Measurements from ENCODE around the gene SLC30A1.

The SLC30A1 gene

DNA sequence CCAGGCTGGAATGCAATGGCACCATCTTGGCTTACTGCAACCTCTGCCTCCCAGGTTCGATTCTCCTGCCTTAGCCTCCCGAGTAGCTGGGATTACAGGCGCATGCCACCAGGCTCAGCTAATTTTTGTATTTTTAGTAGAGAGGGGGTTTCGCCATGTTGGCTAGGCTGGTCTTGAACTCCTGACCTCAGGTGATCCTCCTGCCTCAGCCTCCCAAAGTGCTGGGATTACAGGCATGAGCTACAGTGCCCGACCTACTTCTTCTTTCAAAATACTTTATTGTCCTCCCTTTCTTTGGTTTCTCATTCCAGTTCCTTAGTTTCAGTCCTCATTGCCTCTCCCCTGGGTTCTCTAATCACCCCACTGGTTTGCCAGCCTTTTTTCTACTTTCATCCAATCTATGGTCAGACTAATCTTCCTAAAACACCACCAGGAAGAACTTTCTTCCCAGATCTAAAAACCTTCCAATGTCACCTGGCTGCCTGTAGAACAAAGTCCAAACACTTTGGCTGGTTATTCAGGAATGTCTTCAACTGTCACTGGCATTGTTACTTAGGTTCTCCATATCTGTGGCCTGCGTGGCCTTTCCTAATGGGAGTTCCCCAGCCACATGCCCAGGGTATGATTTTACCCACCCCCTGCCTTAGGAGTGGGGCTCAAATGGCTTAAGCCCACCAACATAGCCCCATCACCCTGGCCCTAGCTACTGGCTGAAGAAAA, 29.0 kb upstream of the SLC30A1 start:
- DNase-seq, result no peak

DNA sequence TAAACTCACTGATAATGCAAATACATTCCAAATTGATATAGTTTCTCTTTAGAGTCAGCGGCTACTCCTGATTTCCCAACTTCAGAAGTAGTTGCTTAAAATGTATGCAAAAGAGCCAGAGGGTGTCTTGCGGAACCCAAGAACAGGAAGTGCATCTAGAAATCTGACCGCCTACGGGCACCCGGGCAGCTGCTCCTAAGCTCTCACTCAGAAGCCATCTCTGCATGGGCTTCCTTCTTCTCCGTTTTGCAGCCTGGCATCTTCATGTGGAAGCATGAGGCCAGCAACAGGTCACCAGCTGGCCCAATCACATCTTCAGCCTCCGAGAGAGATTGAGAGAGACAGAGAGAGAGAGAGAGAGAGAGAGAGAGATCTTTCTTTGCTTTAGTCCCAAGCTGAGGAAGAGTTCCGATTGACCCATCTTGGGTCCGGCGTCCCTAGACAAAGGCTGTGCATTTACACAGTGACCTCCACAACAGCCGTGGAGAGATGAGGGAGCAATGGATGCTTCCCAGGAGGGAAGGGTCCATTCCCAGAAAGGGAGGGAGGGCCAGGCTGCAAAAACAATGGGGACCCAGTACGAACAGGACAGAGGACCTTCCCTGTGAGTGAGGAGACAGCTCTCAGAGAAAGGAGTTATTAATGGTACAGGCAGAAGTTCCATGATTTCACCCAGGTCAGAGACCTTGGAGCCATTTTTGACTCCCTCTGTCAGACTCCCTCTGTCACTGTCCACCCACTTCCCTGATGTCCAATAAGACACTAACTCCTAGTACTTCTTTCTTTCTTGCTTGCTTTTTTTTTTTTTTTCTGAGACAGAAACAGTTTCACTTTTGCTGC, 28.2 kb upstream of the SLC30A1 start:
- DNase-seq, result peak; percentile 16 to 74

DNA sequence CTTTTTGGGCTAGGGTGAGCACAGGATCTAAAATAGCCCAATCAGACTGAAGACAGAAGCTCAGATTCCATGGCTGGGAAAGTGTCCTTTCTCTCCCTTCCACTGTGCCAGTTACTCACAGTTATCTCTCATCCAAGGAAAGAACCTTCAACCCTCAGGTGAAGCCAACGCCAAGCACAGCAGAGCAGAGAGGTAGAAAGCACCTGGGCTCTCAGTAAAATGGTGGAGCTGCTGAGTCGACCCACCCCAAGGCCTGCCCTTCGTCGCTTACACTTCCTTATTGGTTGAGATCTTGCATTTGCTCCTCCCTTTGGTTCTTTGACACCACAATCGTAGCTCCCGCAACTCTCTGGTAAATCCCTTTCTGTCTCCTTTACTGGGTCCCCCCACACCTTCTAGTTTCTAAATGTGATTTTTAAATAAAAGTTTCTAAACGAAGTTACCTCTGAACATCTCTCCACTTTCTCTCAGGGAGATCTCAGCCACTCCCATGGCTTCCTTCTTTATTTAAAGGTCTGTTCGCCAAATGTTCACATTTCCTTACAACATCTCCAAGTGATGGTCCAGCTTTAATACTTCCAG, 27.5 kb upstream of the SLC30A1 start:
- DNase-seq, result peak; percentile 20 to 34

DNA sequence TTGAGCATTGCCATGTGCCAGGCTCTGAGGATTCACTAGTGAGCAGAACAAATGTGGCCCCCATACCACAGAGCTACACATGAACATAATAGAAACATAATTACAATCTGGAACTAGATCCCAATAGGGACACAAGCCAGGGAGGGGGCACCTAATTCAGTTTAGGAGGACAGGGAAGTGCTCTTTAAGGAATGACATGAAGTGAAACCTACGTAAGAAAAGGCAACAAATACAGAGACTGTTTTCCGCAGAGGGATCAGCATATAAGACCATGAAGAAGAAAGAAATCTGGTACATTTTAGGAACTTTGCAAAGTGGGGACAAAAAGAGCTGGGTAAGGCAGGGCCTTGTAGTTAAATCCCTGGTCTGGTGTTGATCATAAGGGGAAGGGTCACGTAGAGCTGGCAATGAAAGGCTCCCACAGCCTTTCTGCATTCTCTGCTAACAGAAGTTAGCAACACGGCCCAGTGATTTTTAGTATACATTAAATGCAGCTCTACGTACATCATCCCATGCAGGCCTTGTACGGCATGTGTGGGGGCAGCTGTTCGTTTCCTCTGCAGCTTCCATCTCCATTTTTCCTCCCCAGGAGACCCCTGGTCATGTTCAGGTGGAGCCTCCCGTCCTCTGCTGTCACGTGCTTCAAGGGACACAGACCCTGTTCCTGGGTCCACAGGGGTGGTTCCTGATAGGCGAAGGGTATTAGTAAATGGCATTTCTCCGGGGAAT, 26.8 kb upstream of the SLC30A1 start:
- DNase-seq, result no peak

DNA sequence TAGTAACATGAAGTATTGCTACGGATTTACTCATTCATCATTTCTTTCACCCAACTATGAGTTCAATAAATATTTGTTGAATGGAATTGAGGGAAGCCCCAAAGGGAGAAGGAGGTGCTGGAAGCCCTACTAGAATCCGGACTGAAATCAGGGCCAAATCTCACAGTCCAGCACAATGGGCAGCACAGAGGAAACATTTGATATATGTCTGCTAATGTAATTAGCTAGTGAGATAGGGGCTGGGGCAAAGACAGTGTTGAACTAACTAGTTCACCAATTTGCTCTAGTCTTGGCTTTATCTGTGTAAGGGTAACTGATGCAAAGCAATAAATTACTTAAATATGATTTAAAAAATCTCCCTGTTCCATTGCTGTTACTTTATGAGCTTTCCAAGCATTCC, 26.1 kb upstream of the SLC30A1 start:
- no peak for DNase-seq

DNA sequence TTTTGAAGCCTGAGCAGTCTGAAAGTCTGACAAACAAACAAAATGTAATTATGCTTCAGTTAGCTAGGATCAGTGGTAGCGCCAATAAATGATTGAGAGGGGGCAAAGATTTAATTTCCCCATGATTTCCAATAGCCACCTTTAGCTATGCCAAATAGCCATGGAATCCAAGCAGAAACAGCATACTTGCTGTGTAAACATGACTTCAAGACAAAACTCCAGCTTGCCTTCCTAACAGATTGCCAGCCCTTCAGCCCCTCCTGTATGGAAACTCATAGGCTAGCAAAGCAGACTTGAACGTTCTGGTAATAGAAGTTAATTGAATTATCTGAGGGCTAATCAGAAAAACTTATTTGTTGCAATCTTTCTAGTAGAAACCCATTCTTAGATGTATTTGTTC, 25.6 kb upstream of the SLC30A1 start:
- no peak for DNase-seq

DNA sequence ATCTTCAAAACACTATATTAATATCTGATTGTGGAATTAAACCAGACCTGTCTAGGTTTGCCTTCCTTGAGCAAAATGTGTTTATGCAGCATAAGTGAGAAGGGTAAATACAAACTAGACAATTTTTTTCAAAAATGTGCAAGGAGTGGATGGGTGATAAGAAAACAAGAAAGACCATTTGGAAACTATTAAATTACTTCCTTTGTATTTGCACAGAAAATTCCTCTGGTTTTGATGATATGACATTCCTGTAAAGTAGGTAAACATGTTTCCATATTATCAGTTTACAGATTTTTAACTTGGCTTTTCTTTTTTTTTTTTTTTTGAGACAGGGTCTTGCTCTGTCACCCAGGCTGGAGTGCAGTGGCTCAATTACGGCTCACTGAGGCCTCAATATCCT, 24.8 kb upstream of the SLC30A1 start:
- DNase-seq, result no peak

DNA sequence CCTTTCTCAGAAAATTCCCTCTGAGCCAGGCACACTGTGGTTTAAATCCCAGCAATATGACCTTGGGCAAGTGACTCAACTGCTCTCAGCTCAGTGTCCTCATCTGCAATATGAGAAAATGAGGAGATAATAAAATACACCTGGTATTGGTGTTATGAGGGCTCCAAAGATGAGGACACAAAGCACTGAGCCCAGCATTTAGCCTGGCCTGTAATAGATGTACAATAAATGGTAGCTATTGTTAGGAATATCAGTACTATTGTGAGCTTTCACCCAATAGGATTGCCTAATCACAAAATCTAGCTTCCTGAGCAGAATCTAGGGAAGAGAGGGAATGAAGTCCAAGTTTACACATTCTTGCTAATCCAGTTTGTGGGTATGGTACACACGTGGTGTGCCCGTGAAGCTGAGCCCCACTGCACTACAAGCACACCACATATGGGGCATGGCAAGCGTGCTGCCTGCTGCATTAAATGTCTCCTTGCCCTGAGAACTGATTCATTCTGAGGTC, 24.3 kb upstream of the SLC30A1 start:
- no peak for DNase-seq

DNA sequence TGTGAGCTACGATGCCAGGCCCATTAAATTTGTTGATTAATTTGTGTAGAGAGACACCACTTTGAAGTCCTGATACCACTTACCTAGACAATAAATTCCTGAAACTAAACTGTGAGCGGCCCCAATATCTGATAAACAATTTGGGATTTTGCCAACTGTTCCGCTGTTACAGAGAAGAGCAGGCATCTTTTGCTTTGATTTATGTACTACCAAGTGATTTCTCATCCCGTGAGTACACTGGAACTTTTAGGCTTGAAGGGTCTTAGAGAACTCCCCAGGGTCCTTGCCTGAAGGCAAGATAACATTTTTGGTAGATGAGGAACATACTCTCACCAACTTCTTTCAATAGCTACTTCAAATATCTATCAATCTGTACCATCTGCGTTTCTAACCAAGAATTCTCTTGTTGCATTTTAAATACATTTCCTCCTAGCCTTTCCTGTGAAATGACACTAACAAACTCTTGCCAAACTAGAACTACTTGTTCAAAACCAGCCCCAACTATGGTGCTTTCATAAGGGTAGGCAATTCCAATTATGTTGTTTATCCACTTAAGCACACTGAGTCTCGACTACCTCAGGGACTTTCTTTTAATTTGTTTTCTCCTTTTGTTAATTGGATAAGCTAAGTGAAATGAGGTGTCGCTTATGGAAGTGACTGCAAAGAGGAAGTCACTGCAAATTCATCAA, 23.2 kb upstream of the SLC30A1 start:
- DNase-seq, result no peak

DNA sequence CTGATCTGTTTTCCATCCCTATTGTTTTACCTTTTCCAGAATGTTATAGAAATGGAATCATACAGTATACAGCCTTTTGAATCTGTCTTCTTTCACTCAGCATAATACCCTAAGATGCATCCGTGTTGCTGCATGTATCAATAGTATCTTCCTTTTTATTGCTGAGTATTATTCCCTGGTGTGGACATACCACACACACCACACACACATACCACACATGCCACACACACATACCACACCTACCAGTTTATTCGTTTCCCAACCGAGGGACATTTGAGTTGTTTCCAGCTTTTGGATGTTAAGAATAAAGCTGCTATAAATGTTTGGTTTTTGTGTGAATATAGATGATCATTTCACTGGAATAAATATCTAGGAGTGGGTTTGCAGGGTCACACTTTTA, 22.2 kb upstream of the SLC30A1 start:
- no peak for DNase-seq

DNA sequence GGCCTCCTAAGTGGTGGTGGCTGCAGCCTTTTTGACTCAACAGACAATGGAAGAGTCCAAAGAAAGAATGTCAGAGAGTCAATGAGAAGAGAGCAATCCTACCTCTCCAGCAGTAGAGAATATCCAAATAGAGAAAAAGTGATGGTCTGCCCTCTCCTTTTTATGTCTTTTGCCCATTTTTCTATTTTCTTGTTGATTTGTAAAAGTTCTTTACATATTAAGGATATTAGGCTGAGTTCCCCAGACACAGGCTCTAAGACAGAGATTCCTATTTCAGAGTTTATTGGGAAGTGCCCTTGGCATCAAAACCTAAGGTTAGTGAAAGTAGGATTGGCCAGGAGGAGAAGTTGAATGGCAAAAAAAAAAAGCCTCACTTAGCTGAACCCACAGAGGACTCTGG, 20.3 kb upstream of the SLC30A1 start:
- no peak for DNase-seq

DNA sequence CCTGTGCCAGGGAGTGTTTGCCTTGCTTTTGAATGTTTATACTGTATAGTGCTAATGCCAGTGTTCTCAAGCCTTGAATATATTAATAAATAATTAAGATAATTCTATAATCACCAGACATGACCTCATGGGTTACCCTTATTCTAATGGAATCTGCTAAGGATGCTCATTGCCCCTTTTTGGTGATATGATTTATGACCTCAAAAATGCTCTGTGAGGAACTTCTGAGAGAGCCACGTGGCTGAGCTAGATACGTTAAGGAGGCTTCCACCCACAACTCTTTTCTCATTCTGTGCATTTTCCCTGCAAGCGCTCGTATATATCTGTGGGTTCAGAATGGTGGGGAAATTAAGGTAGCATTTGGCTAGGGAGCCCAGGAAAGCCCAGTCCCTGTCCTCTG, 19.6 kb upstream of the SLC30A1 start:
- no peak for DNase-seq

DNA sequence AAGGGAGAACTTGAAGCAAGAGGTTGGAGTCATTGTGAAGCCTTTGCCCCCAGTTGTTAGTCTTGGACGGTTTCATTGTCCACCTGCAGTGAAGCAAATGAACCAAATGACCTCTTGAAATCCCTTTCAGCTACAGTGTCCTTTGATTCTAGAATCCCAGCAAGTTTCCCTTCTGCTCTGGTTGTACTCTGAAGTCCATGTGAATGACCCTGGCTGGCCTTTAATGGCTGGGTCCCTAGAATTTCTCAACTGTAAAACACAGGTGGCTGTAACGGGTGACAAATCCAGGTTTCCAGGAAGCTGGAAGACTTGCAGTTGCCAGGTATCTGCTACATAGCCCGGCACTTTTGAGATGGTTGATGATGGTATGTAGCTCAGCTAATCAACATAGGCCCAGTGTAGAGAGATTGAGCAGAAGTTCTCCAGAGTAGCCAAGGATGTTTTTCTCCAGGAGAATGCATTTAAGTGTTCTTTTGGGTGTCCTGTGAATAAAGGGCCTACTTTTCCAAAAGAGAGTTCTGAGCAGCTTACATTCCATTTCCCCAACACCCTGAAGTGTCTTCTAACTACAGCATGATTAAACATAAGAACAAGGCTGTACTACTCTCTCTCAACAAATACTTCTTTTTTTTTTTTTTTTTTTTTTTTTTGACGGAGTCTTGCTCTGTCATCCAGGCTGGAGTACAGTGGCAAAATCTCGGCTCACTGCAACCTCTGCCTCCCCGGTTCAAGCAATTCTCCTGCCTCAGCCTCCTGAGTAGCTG, 17.6 kb upstream of the SLC30A1 start:
- no peak for DNase-seq

DNA sequence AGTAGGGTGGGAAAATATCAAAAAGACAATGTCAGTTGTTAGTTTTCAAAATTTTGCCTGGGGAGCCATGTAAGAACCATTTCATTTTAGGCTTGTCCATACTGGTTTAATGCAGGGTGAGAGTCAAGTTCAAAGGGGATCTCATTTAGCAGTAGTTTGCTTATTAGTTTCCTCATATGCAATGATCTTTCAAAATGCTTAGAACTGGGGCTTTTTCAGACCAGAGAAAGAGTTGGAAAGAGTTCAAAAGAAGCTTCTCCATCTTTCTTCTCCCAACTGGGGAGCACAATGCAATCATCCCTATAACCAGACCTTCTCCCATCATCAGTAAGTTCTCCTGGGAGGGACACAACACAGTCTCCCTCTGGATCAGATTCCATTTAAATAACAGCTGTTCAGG, 16.5 kb upstream of the SLC30A1 start:
- DNase-seq, result no peak

DNA sequence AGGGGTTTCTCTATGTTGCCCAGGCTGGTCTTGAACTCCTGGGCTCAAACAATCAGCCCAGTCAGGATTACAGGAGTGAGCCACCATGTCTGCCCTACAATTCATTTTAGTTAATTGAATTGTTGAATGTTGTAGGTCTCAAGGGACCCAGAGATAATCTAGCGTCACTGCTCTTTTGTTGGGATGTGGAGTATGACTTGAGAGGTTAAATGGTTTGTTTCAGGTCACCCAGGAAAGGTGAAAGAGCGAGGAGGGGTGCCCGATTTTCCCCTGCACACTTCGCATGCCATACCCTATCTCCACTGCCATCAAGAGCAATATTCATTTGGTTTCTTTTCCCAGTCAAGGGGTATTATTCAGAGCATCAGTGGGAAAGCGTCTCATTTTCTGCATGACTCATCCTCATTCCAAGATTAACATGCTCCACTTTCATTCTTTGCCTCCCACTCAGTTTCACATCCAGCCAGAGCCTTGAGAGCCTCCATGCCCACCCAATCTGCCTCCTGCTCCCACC, 13.1 kb upstream of the SLC30A1 start:
- DNase-seq, result no peak

DNA sequence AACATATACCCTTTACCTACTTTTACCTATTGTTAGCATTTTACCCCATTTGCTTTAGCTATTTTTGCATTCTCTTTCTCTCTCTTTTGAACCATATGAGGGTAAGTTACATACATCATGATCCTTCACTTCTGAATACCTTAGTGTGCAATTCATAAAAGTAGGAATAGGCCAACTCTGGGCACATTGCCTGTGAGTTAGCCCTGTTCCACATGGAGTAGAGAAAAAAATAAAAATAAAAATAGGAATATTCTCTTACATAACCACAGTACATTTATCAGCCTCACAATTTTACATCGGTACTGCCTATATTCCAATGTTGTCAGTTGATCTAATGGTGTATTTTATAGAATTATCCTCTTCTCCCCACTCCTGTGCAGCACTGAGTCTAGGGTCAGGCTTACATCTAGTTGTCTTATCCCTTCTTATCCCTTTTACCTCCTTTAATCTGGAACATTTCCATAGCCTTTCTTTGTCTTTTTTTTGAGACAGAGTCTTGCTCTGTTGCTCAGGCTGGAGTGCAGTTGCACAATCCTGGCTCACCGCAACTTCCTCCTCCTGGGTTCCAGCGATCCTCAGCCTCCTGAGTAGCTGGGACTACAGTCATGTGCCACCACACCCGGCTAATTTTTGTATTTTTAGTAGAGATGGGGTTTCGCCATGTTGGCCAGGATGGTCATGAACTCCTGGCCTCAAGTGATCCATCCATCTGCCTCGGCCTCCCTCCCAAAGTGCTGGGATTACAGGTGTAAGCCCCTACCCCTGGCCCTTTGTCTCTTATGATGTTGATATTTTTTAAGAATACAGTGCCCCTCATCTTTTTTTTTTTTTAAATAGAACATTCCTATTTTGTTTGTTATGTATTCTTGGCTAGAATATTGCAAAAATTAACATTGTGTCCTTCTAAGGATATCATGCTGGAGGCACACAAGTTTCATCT, 11.1 kb upstream of the SLC30A1 start:
- DNase-seq, result peak; percentile 16 to 76

DNA sequence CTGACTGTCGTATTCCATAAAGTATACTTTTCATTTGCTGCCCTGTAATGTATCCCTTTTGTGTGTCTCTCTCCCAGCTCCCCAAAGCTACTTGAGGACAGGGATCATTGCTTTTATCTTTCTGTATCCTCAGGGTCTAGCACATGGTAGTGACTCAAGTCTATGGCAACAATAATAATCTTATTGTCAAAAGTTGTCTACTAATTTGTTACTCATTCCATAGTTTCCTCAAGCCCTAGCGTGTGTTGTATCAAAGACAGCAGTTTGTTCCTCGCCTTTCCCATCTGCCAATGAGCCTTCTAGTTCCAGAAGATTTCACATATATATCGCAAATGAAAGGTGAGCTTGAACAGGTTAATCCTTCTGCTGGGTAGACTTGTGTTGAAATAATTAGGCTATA, 9.8 kb upstream of the SLC30A1 start:
- no peak for DNase-seq

DNA sequence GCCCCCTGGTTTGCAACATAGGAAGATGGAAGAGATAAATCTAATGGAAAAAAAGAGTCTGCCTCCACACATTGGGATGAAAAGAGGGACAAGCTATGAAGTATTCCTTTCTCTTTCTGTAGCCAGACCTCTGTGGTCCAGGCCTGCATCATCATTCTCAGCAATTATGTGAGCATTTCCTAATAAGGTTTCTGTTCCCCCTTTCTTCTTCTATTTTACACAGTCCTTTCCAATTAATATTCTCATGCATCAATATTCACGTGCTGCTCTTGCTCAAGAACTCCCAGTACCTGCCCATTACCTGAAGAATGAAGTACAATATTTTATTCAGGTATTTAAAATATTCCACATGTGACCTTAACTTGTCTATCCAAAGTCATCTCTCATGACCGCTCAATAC, 8.2 kb upstream of the SLC30A1 start:
- no peak for DNase-seq

DNA sequence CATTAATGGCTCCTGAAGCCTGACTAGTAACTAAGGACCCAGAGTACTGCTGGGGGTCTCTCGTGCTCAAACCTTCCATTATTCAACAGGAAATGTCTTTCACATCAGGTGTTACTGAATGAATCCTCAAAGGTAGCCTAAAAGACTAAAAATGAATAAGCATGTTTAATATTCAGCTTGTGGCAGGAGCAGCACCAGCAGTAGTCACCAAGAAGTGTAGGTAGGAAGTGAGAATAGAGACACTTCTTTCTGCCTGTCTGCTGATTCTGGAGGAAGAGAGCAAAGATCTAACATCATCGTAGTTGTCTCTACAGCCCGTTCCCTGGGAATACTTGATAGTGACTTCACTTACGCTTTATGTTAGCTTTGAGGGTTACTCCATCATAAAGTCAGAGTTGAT, 7.6 kb upstream of the SLC30A1 start:
- DNase-seq, result no peak

Measured in CD4-positive, alpha-beta T cell treated with Interleukin-4 for 1 hour (primary cell).